Stimulated activated CD4-positive, alpha-beta T cell treated with anti-CD3 and anti-CD28 coated beads, TNF-alpha, amount 100 ng/mL, for 1 hour (primary cell): Measurements from ENCODE around the gene SCFD2.

Experiments
- DNase-seq, 3 donors: peaks; one replicate each; pipeline ENCODE4 v3.0.0-alpha.2; 2020; ENCODE audit warnings: low read depth in 3 of 3, low spot score in 1 of 3

The SCFD2 gene

GRCh38 chr4:53113431-53114225, 252.2 kb downstream of the SCFD2 start:
- no peak for DNase-seq

- no peak for DNase-seq
Measured at GRCh38 chr4:53105313-53105712, 260.5 kb downstream of the SCFD2 start.

GRCh38 chr4:53103481-53103880, 262.4 kb downstream of the SCFD2 start:
- DNase-seq = no peak

GRCh38 chr4:53101191-53101581, 264.7 kb downstream of the SCFD2 start:
- no peak for DNase-seq

- DNase-seq = no peak
Measured at GRCh38 chr4:53100501-53101190, 265.2 kb downstream of the SCFD2 start.

- no peak for DNase-seq
Measured at GRCh38 chr4:53098681-53099121, 267.2 kb downstream of the SCFD2 start.

- no peak for DNase-seq
Measured at GRCh38 chr4:53094040-53094439, 271.8 kb downstream of the SCFD2 start.

GRCh38 chr4:53089936-53090729, 275.7 kb downstream of the SCFD2 start:
- no peak for DNase-seq

GRCh38 chr4:53088152-53088551, 277.7 kb downstream of the SCFD2 start:
- DNase-seq = no peak

- no peak for DNase-seq
Measured at GRCh38 chr4:53076374-53076958, 289.4 kb downstream of the SCFD2 start.

- no peak for DNase-seq
Measured at GRCh38 chr4:53075162-53075785, 290.6 kb downstream of the SCFD2 start.

- no peak for DNase-seq
Measured at GRCh38 chr4:53068755-53069330, 297.0 kb downstream of the SCFD2 start.

GRCh38 chr4:53067125-53067802, 298.6 kb downstream of the SCFD2 start:
- DNase-seq = no peak

- DNase-seq = no peak
Measured at GRCh38 chr4:53066155-53066554, 299.7 kb downstream of the SCFD2 start.

GRCh38 chr4:53064609-53065008, 301.3 kb downstream of the SCFD2 start:
- no peak for DNase-seq

GRCh38 chr4:53061091-53061850, 304.6 kb downstream of the SCFD2 start:
- no peak for DNase-seq

GRCh38 chr4:53060278-53060677, 305.6 kb downstream of the SCFD2 start:
- DNase-seq = no peak

- DNase-seq = no peak
Measured at GRCh38 chr4:53059871-53060270, 306.0 kb downstream of the SCFD2 start.

GRCh38 chr4:53059256-53059655, 306.6 kb downstream of the SCFD2 start:
- no peak for DNase-seq
